HFF-Myc (cell line): ENCODE results near the gene SLC4A1.

Experiments
- DNase-seq: peaks from one replicate; pipeline ENCODE4 v3.0.0-alpha.2; 2011; ENCODE audit warnings: low read depth; ENCODE audit errors: extremely low read depth
- H3K4me3 ChIP-seq: replicated peaks from 2 replicates; pipeline ENCODE4 v1.5.1; 2011; ENCODE audit warnings: low read depth, mild to moderate bottlenecking, control low read depth, low read length
- TF ChIP-seq, protein P1 (sequence below): IDR thresholded peaks from 2 replicates; pipeline ENCODE4 v1.5.1; 2012; ENCODE audit warnings: mild to moderate bottlenecking, low read depth, low read length, control low read depth; ENCODE audit errors: missing control alignments

SLC4A1 gene

DNA sequence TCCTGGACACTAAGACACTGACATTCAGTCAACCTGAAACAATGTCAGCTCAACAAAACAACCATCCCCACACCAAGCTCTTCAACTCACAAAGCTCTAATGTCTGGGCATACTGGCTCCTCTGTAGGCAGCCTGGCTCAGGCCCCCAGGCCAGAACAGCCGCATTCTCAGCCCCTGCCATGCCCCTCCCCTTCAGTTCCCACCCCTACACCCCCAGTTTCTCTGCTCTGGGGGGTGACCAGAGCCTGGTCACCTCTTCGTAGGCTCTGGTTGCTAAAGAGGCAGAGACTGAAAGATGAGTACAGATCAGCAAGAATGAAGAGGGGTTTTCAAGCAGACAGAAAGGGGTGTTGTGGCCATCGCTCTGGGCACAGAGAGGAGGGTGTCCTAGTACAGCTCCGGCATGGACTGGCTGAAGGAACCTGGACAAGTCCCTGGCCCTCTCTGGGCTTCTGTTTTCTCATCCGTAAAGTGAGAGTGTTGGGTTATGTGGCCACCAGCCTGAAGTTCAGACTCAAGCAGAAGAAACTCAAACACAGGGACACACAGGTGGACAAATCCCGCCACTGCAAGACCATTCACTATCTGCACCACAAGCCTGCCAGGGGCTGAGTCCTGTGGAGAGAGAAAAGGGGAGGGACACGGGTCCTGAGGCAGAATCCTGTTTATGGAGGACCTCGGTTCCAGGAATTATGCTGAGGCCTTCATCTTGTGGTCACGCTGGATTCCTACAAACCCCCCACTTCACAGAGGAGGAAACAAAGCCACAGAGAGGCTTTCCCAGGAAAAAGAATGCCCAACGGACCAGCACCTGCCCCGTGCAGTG lies 987 bp upstream of the SLC4A1 start:
- TF ChIP-seq, protein P1, sequence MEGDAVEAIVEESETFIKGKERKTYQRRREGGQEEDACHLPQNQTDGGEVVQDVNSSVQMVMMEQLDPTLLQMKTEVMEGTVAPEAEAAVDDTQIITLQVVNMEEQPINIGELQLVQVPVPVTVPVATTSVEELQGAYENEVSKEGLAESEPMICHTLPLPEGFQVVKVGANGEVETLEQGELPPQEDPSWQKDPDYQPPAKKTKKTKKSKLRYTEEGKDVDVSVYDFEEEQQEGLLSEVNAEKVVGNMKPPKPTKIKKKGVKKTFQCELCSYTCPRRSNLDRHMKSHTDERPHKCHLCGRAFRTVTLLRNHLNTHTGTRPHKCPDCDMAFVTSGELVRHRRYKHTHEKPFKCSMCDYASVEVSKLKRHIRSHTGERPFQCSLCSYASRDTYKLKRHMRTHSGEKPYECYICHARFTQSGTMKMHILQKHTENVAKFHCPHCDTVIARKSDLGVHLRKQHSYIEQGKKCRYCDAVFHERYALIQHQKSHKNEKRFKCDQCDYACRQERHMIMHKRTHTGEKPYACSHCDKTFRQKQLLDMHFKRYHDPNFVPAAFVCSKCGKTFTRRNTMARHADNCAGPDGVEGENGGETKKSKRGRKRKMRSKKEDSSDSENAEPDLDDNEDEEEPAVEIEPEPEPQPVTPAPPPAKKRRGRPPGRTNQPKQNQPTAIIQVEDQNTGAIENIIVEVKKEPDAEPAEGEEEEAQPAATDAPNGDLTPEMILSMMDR: no peak
- H3K4me3 ChIP-seq: no peak overlapping the region
- no peak for DNase-seq

DNA sequence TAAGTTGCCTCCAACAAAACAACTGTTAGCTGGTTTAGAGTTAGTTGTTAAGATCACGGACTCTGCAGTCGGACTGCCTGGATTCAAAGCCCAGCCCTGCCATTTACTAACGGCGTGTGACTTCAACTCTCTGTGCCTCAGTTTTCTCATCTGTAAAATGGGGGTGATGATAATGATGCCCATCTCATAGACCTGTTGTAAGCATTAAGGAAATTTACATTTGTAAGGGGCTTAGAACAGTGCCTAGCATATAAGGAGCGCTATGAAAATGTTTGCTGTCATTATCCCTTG lies 825 bp downstream of the SLC4A1 start:
- no peak for DNase-seq
- H3K4me3 ChIP-seq: no peak overlapping the region
- TF ChIP-seq, protein P1: no peak

DNA sequence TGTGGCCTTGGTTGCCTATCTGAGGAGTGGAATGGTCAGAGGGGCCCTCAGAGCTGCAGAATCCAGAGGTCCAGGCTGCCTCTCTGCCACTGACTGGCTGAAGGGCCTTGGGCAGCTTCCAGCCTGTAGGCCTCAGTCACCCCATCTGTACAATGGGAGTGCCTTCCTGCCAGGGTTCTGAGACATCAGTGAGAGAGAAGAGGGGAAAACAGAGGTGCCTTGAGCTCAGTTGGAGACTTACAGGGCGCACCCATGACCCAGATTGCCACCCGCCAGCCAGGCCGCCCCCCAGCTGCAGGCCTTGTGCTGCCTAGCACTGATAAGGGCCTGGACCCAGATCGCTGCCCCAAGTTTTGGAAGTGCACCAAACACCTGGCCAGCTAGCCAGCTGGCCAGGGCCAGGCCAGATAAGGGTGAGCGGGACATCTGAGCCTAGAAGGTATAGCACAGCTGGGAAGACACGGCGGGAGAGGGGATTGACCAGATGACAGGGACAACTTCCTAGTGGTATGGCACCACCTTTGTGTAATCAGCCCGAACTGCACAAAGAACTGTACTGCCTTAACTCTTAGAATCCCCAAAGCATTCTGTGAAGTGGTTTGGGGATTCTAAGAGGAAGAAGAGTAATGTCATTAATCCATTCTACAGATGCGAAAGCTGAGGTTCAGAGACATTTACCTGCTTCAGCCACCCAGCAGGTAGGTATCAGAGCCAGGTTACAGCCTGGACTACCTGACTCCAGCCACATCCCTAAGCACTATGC lies 1.4 kb downstream of the SLC4A1 start:
- DNase-seq: no peak
- no peak overlapping the region for H3K4me3 ChIP-seq
- TF ChIP-seq, protein P1: no peak

DNA sequence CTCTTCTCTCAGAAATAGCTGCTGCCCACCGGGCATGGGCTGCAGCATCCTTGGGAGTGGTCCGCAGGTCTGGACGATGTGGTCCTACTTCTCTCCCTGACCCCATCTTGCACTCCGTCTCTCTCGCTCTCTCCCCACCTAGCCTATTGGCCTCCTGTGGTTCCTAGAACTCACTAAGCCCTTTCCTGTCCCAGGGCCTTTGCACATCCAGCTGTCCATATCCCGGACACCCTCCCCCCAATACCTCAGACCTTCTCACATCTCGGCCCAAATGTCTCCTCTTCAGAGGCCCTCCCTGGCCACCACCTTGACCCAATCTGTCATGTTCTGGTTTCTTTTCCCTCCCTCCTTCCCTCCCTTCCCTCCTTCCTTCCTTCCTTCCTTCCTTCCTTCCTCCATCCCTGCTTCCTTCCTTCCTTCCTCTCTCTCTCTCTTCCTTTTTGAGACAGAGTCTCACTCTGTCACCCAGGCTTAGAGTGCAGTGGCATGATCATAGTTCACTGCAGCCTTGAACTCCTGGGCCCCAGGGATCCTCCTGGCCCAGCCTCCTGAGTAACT lies 4.5 kb downstream of the SLC4A1 start:
- TF ChIP-seq, protein P1: no peak
- DNase-seq: no peak
- H3K4me3 ChIP-seq: no peak overlapping the region

DNA sequence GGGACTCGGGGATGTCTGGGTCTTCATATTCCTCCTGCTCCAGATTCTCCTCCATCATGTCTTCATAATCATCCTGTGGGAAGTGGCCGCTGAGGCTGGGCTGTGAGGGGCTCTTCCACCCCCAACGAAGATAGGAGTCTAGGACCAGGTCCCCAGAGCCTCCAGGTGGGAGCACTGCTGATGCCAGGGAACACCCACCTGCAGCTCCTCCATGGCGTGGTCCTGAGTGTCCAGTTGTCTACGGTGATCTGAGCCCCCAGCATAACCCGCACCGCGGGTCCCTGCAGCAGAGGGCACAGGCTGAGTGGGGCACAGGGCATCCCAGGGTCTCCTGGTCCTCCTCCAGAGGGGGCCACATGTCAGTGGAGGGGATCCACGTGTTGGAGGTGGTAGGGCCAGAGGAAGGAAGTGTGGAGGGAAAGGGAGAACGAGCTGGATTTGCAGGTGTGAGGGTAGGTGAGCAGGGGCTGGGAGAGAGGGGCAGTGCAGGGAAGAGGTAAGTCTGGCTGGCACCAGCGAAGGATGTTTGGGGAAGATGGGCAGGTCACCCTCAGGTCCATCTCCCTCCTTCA lies 5.2 kb downstream of the SLC4A1 start:
- DNase-seq: no peak
- TF ChIP-seq, protein P1: no peak
- H3K4me3 ChIP-seq: no peak overlapping the region

DNA sequence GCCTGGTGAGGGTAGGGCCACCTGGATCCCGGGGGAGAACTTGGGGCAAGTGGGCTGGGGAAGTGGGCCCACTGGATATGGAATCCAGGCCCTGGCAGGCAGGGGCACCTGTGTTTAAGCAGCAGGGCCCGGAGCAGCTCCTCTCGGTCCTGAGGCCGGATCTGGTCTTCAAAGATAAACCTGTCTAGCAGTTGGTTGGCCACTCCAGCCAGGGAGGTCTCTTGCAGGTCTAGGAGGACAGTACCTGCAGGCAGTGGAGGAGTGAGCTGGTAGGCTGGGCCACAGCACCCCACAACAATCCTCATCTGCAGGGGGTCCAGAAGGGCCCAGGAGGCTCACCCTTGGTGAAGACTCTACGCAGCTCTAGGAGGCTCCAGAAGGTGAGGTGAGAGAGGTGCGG lies 7.6 kb downstream of the SLC4A1 start:
- no peak overlapping the region for H3K4me3 ChIP-seq
- no peak for DNase-seq
- TF ChIP-seq, protein P1: no peak
